ENCODE measurements around the gene FCRLA. TPM values are rescaled to one million over a fixed set of nuclear protein-coding genes. Genes with fewer than 3 reads are reported as not detected.

Gene FCRLA
- polyA plus RNA-seq, 1 of the 3 experiments (the other 2 are of a cell fraction), result 0.13 TPM

GRCh38 chr1:161705537-161705936 lies 1.5 kb upstream of the FCRLA start:
- WGBS (ENCODE audit: low lambda C conversion rate), result 55% methylated on average over 4 of the region's 4 CpGs
- no peak overlapping the region for H3K4me3 ChIP-seq (ENCODE audit: low read depth in 2 of 2, low read length in 1 of 2)

More at GRCh38 chr1:161705537-161705936, 1.5 kb upstream of the FCRLA start:
- ChIA-PET POLR2A (no interaction called here), CTCF (no interaction called here)
- Histone ChIP-seq H3K9me3 (no peaks in the 10 kb centered on the region), H3K36me3 (replicated peaks in 1 of 2; ENCODE audit: control insufficient read depth in 1 of 2, insufficient read depth in 2 of 2, low read length in 1 of 2) (no peaks in the 10 kb centered on the region), H3K4me2 (no peak overlapping the region), H2AFZ (ENCODE audit: low read depth) (no peak overlapping the region), H3K4me1 (ENCODE audit: control insufficient read depth in 1 of 2, insufficient read depth in 2 of 2, low read depth in 1 of 2, low read length in 1 of 2) (peaks cover 0 to 4% of the 10 kb centered on the region in 2 experiments; a peak in 1 of 4 replicates), H3F3A (replicated peaks; ENCODE audit: insufficient read depth) (peaks cover 21% of the 10 kb centered on the region), H3K9ac (no peak overlapping the region), H4K20me1 (ENCODE audit: insufficient read depth) (no peaks in the 10 kb centered on the region), H3K9me2 (no peaks in the 10 kb centered on the region), H3K27ac (ENCODE audit: low read depth in 2 of 2, low read length in 1 of 2) (peak overlapping the region in 1 of 2 experiments; percentile 95; a peak in 2 of 4 replicates), H3K79me2 (ENCODE audit: insufficient read depth) (no peaks in the 10 kb centered on the region), H3K27me3 (ENCODE audit: insufficient read depth) (no peaks in the 10 kb centered on the region; the same call in 1 of the 2 replicates)
- no peak for TF ChIP-seq TCF12 (IDR thresholded peaks at IDR 0.05)
- no peak for TF ChIP-seq FOSL2 (IDR thresholded peaks at IDR 0.05; ENCODE audit: borderline replicate concordance, low read depth)
- TF ChIP-seq YY1 (IDR thresholded peaks at IDR 0.05; ENCODE audit: low read depth), result no peak
- TF ChIP-seq GATA2 (CRISPR knock-in tag; IDR thresholded peaks at IDR 0.05), result no peak
- no peak for TF ChIP-seq RAD21 (IDR thresholded peaks at IDR 0.05; ENCODE audit: low read length)
- TF ChIP-seq EP300 (IDR thresholded peaks at IDR 0.05; ENCODE audit: borderline replicate concordance in 1 of 2, low read depth in 1 of 2, low read length in 1 of 2), result no peak
- TF ChIP-seq USF2 (IDR thresholded peaks at IDR 0.05; ENCODE audit: borderline replicate concordance, low read depth, low read length), result no peak
- TF ChIP-seq RCOR1 (IDR thresholded peaks at IDR 0.05; ENCODE audit: low read length), result no peak
- TF ChIP-seq ZBTB33 (IDR thresholded peaks at IDR 0.05; ENCODE audit: borderline replicate concordance, low read depth), result no peak
- TF ChIP-seq CTCF (IDR thresholded peaks at IDR 0.05), result no peak
- TF ChIP-seq MEF2A (IDR thresholded peaks at IDR 0.05; ENCODE audit: borderline replicate concordance, low read depth), result no peak
- TF ChIP-seq NRF1 (IDR thresholded peaks at IDR 0.05; ENCODE audit: low read depth, low read length), result no peak
- no peak for TF ChIP-seq PBX3 (IDR thresholded peaks at IDR 0.05)
- TF ChIP-seq ELF1 (IDR thresholded peaks at IDR 0.05), result no peak
- DNase-seq, result no peak

All from SK-N-SH (cell line).